ENCODE data around the gene TLE7.

TLE7 gene

GRCh38 chr16:71408536-71408935 lies 33.3 kb downstream of the TLE7 start:
- DNase-seq (ENCODE audit: low read depth) = no peak
- no peak overlapping the region for H3K4me3 ChIP-seq (ENCODE audit: low read length)
- TF ChIP-seq CTCF (conservative IDR thresholded peaks at IDR 0.05; ENCODE audit: low read length) = no peak

- H3K4me3 ChIP-seq (ENCODE audit: low read length) = no peak overlapping the region
- TF ChIP-seq CTCF (conservative IDR thresholded peaks at IDR 0.05; ENCODE audit: low read length) = no peak
- no peak for DNase-seq (ENCODE audit: low read depth)
Observed at GRCh38 chr16:71407731-71408130, 34.1 kb downstream of the TLE7 start.

- H3K4me3 ChIP-seq (ENCODE audit: low read length) = no peak overlapping the region
- no peak for DNase-seq (ENCODE audit: low read depth)
- no peak for TF ChIP-seq CTCF (conservative IDR thresholded peaks at IDR 0.05; ENCODE audit: low read length)
Observed at GRCh38 chr16:71406724-71407123, 35.1 kb downstream of the TLE7 start.

- no peak for TF ChIP-seq CTCF (conservative IDR thresholded peaks at IDR 0.05; ENCODE audit: low read length)
- H3K4me3 ChIP-seq (ENCODE audit: low read length) = no peak overlapping the region
- no peak for DNase-seq (ENCODE audit: low read depth)
Observed at GRCh38 chr16:71406316-71406715, 35.5 kb downstream of the TLE7 start.

GRCh38 chr16:71404364-71404763 lies 37.5 kb downstream of the TLE7 start:
- no peak overlapping the region for H3K4me3 ChIP-seq (ENCODE audit: low read length)
- DNase-seq (ENCODE audit: low read depth) = no peak
- TF ChIP-seq CTCF (conservative IDR thresholded peaks at IDR 0.05; ENCODE audit: low read length) = no peak

GRCh38 chr16:71402674-71403073 lies 39.2 kb downstream of the TLE7 start:
- DNase-seq (ENCODE audit: low read depth) = no peak

GRCh38 chr16:71402007-71402406 lies 39.8 kb downstream of the TLE7 start:
- no peak overlapping the region for H3K4me3 ChIP-seq (ENCODE audit: low read length)
- DNase-seq (ENCODE audit: low read depth) = no peak
- TF ChIP-seq CTCF (conservative IDR thresholded peaks at IDR 0.05; ENCODE audit: low read length) = no peak

More at GRCh38 chr16:71402674-71403073, 39.2 kb downstream of the TLE7 start:
- no peak overlapping the region for H3K4me3 ChIP-seq (ENCODE audit: low read length)
- TF ChIP-seq CTCF (conservative IDR thresholded peaks at IDR 0.05; ENCODE audit: low read length) = no peak

All from AG10803 (cell line).